Measurements from ENCODE around the gene TMEM59L. TPM values are rescaled to one million over a fixed set of nuclear protein-coding genes. Genes with fewer than 3 reads are reported as not detected.

The TMEM59L gene
- total and polyA plus RNA-seq, 2 of the 13 experiments (the other 11 are each of a cell fraction or from before 2014, with no cell fraction given), result 0.97 to 5.5 TPM

- no peak for TF ChIP-seq PRDM15 (CRISPR knock-in tag; IDR thresholded peaks at IDR 0.05)
- no peak; the same call in 1 of the 2 replicates for TF ChIP-seq ZNF484 (CRISPR knock-in tag; IDR thresholded peaks at IDR 0.05; ENCODE audit: borderline replicate concordance, low read depth)
- TF ChIP-seq NR2F6 (IDR thresholded peaks at IDR 0.05), result no peak
- TF ChIP-seq NR2F6 (CRISPR knock-in tag; IDR thresholded peaks at IDR 0.05), result peak; percentile 85; the same call in 1 of the 2 replicates
- TF ChIP-seq SNAPC5 (CRISPR knock-in tag; IDR thresholded peaks at IDR 0.05; ENCODE audit: borderline replicate concordance), result 0 out of 2 replicates have a peak, but pooled peaks have one; percentile 85
- no peak for TF ChIP-seq SKIL (CRISPR knock-in tag; IDR thresholded peaks at IDR 0.05; ENCODE audit: borderline replicate concordance)
- no peak for TF ChIP-seq ZNF629 (CRISPR knock-in tag; conservative IDR thresholded peaks at IDR 0.05)
- TF ChIP-seq THAP8 (CRISPR knock-in tag; IDR thresholded peaks at IDR 0.05; ENCODE audit: borderline replicate concordance), result no peak
- TF ChIP-seq ZFP62 (CRISPR knock-in tag; IDR thresholded peaks at IDR 0.05), result no peak
- no peak for TF ChIP-seq PCBP2 (optimal IDR thresholded peaks at IDR 0.05; ENCODE audit: low read depth, low read length, poor library complexity, severe bottlenecking)
- peak; percentile 94 for TF ChIP-seq ZNF639 (CRISPR knock-in tag; conservative IDR thresholded peaks at IDR 0.05)
- peak; percentile 92; the same call in 1 of the 2 replicates for TF ChIP-seq ZNF276 (CRISPR knock-in tag; IDR thresholded peaks at IDR 0.05; ENCODE audit: low read depth)
- no peak for TF ChIP-seq SMYD3 (CRISPR knock-in tag; IDR thresholded peaks at IDR 0.05)
- TF ChIP-seq YEATS2 (CRISPR knock-in tag; IDR thresholded peaks at IDR 0.05; ENCODE audit: borderline replicate concordance), result peak; percentile 98
Observed at GRCh38 chr19:18571564-18572344, 40.9 kb upstream of the TMEM59L start, which contains the start of gene UBA52 (continued).
